ENCODE data around the gene NFKB2. TPM values are rescaled to one million over a fixed set of nuclear protein-coding genes. Genes with fewer than 3 reads are reported as not detected.

The NFKB2 gene
- total RNA-seq, 1 donor from 2014 or later = 30.9 TPM

DNA sequence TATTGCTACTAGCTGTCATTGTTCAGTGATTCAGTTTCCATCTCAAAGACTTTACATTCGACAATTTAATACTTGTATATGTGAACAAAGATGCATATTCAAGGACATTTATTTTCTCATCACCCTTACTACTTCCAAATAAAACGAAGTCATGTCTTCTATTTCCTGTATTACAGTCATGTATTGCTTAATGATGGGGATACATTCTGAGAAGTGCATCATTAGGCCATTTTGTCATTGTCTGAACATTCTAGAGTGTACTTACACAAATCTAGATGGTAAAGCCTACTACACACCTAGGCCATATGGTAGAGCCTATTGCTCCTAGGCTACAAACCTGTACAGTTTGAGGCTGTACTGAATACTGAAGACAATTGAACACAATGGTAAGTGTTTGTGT is 49.3 kb downstream of the NFKB2 start:
- Histone ChIP-seq H3K27me3 (ENCODE audit: low read depth) (no peaks in the 10 kb centered on the region), H3K9me3 (no peaks in the 10 kb centered on the region), H3K4me1 (peaks cover 6% of the 10 kb centered on the region), H3K36me3 (no peaks in the 10 kb centered on the region), H3K4me3 (no peak overlapping the region), H3K27ac (no peak overlapping the region)
- ATAC-seq (no peak), DNase-seq (no peak)
- intact Hi-C loops (cut with DNase I) = no loop called here
- TF ChIP-seq, protein P1, sequence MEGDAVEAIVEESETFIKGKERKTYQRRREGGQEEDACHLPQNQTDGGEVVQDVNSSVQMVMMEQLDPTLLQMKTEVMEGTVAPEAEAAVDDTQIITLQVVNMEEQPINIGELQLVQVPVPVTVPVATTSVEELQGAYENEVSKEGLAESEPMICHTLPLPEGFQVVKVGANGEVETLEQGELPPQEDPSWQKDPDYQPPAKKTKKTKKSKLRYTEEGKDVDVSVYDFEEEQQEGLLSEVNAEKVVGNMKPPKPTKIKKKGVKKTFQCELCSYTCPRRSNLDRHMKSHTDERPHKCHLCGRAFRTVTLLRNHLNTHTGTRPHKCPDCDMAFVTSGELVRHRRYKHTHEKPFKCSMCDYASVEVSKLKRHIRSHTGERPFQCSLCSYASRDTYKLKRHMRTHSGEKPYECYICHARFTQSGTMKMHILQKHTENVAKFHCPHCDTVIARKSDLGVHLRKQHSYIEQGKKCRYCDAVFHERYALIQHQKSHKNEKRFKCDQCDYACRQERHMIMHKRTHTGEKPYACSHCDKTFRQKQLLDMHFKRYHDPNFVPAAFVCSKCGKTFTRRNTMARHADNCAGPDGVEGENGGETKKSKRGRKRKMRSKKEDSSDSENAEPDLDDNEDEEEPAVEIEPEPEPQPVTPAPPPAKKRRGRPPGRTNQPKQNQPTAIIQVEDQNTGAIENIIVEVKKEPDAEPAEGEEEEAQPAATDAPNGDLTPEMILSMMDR (IDR thresholded peaks at IDR 0.05) = no peak

DNA sequence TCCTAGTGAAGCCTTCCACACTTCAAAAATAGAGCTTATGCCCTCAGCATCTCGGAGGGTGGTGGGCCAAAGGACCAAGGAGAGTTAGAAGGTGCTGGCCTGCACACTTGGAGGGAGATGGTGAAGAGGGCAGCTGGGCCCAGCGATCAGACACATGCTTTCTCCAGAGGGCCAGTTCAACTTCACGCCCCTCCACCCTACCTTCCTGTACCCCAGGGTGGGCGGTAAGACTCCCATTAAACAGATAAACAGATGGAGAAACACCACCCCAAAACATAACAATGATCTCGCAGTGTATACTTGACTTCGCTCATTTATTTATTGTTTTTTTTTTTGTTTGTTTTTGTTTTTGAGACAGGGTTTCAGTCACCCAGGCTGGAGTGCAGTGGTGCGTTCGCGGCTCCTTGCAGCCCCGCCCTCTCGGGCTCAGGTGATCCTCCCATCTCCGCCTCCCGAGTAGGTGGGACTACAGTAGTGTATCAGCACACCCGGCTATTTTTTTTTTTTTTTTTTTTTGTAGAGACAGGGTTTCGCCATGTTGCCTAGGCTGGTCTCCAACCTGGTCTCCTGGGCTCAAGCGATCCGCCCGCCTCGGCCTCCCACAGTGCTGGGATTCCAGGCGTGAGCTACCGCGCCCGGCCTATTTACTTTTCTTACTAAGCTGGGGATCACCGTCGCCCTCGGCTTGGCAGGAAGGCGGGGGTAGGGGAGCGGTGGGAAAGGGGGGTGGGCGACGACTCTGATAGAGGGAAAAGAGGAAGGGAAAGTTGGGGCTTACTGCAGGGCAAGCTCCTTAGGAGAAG is 54.0 kb downstream of the NFKB2 start:
- ATAC-seq = peak; percentile 81 to 85
- intact Hi-C loops (cut with DNase I) = no loop called here
- TF ChIP-seq, protein P1 (IDR thresholded peaks at IDR 0.05) = no peak
- peaks cover 36% of the 10 kb centered on the region for H3K4me1 ChIP-seq
- peak overlapping the region; percentile 83 for H3K27ac ChIP-seq
- peak overlapping the region; percentile 69 for H3K4me3 ChIP-seq
- no peaks in the 10 kb centered on the region for H3K36me3 ChIP-seq
- no peaks in the 10 kb centered on the region for H3K9me3 ChIP-seq
- DNase-seq = peak; percentile 91
- H3K27me3 ChIP-seq (ENCODE audit: low read depth) = no peaks in the 10 kb centered on the region

DNA sequence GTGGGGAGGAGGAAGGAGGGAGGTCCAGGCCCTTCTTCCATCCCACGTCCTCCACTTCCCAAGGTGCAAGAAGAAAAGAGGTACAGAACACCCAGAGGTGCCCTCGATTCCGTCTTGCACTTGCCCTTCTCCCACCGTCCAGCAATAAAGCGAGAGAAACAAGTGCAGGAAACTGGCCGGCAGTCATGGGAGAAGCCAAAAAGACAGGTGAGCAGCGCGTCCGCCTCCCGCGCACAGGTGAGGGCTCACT is 54.5 kb downstream of the NFKB2 start:
- H3K9me3 ChIP-seq = no peaks in the 10 kb centered on the region

DNA sequence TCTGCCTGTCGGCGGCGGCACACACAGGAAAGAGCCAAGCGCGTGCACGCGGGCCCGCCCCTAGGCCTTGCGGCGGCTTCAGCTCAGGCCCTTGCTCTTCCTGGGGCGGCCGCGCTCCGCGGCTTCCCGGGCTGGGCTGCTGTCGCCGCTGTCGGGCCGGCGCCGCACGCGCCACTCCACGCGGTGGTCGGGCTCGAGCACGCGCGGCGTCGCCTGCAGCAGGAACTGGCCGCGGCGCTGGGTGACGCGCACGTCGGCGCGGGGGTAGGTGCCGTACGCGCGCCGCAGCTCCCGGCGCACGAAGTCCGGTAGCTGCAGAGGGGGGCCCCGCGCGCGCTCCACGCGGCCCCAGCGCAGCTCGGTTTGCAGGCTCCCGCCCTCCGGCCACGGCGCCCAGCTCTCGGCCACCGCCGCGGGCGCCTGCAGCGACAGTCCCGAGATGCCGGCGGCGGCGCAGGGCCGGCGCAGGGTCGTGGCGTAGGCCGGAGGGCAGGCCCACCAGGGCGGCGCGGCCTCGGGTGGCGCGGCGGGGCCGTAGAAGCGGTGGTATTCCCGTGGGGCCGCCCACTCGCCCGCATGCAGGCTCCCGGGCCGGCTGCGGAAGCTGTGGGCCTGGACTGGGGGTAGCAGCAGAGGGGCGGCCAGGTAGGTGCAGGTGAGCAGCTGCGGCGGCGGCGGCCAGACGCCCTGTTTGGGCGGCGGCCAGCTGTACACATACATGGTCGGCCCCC is 55.0 kb downstream of the NFKB2 start:
- H3K4me3 ChIP-seq = peak overlapping the region; percentile 69
- peaks cover 46% of the 10 kb centered on the region for H3K4me1 ChIP-seq
- ATAC-seq (peak; percentile 91 to 94), DNase-seq (peak; percentile 94)
- TF ChIP-seq, protein P1 (IDR thresholded peaks at IDR 0.05) = no peak
- peak overlapping the region; percentile 83 for H3K27ac ChIP-seq
- H3K27me3 ChIP-seq (ENCODE audit: low read depth) = no peaks in the 10 kb centered on the region
- H3K9me3 ChIP-seq = no peaks in the 10 kb centered on the region
- no peaks in the 10 kb centered on the region for H3K36me3 ChIP-seq
- intact Hi-C loops (cut with DNase I) = no loop called here

More for the DNA sequence above, 54.5 kb downstream of the NFKB2 start:
- intact Hi-C loops (cut with DNase I) = no loop called here
- ATAC-seq = no peak
- no peak for DNase-seq
- peak overlapping the region; percentile 69 for H3K4me3 ChIP-seq
- peak overlapping the region; percentile 83 for H3K27ac ChIP-seq
- peaks cover 41% of the 10 kb centered on the region for H3K4me1 ChIP-seq
- TF ChIP-seq, protein P1 (IDR thresholded peaks at IDR 0.05) = no peak
- H3K36me3 ChIP-seq = no peaks in the 10 kb centered on the region
- no peaks in the 10 kb centered on the region for H3K27me3 ChIP-seq (ENCODE audit: low read depth)

DNA sequence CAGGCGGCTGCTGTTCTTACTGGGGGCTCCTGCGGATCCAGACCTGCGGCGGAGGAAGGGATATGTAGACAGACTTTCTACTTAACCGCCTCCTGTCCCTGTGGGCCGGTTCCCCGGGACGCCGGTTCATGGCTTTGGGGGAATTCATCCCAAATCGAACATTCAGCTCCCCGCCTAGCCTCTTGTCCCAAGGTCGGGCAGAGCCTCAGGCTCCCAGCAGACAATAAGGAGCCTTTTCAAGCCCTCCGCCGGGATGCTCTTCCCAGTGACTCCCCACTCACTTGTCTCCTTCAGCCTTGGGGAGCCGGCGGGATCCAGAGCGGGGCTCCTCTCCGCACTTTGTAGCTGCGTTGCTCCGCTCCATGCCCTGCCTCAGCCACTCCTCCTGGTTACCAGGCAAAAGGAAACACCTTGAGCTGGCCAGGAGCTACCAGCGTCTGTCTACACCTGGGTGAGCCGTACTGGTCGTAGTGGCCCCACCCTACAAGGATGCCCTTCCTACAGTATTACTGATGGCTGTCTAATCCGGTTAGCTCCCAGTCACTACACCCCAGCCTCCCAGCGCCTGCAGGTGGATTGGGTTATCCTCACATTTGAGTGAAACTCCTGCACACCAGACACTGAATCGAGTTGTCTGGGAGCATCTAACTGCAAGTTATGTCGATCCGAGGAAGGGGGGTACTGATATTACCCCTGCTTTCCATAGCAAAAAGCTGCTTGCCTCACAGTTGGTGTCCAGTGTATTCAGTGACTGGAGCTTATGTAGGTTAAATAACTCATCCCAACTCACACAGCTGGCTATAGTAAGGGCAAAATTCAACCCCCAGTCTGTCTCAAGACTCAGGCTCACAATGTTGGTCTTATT is 55.8 kb downstream of the NFKB2 start, which contains the start of gene C10orf95:
C10orf95 (minus strand) TSS at position 439 of the 865 bp plus-strand sequence. CDS start 450 bp downstream, outside the sequence.
- Histone ChIP-seq H3K4me1 (peaks cover 54% of the 10 kb centered on the region), H3K36me3 (no peaks in the 10 kb centered on the region), H3K9me3 (no peaks in the 10 kb centered on the region), H3K27ac (peak within 1 kb of the TSS; percentile 83), H3K27me3 (ENCODE audit: low read depth) (no peaks in the 10 kb centered on the region), H3K4me3 (peak within 1 kb of the TSS; percentile 69)
- DNase-seq (peak; percentile 62), ATAC-seq (peak; percentile 12 to 19)
- intact Hi-C loops (cut with DNase I) = no loop called here
- TF ChIP-seq, protein P1 (IDR thresholded peaks at IDR 0.05) = no peak
